ENCODE data around the gene EFCAB12.

- TF ChIP-seq CTCF (IDR thresholded peaks at IDR 0.05; ENCODE audit: poor library complexity): no peak
- no peak for TF ChIP-seq EZH2 (IDR thresholded peaks at IDR 0.05; ENCODE audit: borderline replicate concordance)
Observed at GRCh38 chr3:129439226-129439816, 10.9 kb upstream of the EFCAB12 start.
